Measurements from ENCODE around the gene PPP3CA. TPM values are rescaled to one million over a fixed set of nuclear protein-coding genes. Genes with fewer than 3 reads are reported as not detected.

PPP3CA gene
- total and polyA plus RNA-seq, 2 of the 13 experiments (the other 11 are each of a cell fraction or from before 2014, with no cell fraction given) = 4.8 to 13.2 TPM

DNA sequence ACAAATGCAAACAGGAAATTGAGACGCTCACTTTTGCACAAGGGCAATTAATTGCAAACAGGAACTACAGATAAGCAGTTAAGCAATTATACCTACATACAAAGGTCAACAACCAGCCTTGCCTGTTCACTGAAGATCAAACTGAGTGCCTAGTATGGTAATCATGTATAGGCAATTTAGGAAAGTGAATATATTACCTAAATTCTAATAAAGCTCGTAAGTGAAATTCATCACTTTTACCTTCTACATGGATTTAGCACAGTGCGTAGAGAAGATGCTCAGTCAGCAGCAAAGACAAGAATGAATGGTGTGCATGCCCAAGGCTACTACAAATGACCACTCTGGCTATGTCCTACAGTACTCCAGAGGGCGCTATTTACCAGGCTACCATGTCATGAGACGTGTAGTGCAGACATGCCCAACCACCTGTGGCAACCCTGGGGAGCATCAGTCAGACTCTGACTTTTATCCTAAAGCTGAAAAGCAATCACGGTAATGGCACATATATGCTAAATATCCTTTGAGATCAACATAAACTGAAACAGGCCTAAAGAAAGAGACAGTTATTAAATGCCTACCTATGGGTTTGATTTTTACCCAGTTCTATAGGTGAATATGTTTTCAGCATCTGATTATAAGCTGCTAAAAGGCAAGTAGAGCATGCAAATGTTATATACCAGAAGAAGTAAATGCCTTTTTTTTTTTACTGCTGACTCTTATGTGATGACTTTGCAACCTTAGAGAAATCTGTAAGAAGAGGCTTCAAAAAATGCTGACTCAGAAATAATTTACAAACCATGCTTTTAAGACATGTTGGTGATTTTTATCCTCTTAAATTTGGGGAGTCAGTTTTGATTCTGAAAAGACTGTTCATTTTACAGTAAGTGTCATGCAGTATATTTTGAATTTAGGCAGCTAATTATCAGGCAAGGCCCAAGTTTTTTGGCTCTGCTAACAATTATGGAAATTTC is 178.0 kb downstream of the PPP3CA start (continued):
- TF ChIP-seq, protein P1, sequence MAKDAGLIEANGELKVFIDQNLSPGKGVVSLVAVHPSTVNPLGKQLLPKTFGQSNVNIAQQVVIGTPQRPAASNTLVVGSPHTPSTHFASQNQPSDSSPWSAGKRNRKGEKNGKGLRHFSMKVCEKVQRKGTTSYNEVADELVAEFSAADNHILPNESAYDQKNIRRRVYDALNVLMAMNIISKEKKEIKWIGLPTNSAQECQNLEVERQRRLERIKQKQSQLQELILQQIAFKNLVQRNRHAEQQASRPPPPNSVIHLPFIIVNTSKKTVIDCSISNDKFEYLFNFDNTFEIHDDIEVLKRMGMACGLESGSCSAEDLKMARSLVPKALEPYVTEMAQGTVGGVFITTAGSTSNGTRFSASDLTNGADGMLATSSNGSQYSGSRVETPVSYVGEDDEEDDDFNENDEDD (CRISPR knock-in tag; IDR thresholded peaks at IDR 0.05; ENCODE audit: borderline replicate concordance) = no peak
- TF ChIP-seq, protein P2, sequence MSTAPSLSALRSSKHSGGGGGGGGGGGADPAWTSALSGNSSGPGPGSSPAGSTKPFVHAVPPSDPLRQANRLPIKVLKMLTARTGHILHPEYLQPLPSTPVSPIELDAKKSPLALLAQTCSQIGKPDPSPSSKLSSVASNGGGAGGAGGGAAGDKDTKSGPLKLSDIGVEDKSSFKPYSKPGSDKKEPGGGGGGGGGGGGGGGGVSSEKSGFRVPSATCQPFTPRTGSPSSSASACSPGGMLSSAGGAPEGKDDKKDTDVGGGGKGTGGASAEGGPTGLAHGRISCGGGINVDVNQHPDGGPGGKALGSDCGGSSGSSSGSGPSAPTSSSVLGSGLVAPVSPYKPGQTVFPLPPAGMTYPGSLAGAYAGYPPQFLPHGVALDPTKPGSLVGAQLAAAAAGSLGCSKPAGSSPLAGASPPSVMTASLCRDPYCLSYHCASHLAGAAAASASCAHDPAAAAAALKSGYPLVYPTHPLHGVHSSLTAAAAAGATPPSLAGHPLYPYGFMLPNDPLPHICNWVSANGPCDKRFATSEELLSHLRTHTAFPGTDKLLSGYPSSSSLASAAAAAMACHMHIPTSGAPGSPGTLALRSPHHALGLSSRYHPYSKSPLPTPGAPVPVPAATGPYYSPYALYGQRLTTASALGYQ (CRISPR knock-in tag; IDR thresholded peaks at IDR 0.05) = no peak
- TF ChIP-seq, protein P3, sequence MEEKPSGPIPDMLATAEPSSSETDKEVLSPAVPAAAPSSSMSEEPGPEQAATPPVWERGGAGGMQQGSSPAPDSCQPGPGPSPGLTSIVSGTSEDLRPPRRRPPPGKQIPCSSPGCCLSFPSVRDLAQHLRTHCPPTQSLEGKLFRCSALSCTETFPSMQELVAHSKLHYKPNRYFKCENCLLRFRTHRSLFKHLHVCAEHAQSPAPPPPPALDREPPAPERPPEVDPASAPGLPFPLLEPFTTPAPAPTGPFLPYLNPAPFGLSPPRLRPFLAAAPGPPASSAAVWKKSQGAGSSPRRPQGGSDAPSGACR (CRISPR knock-in tag; IDR thresholded peaks at IDR 0.05) = no peak
- TF ChIP-seq, protein P4, sequence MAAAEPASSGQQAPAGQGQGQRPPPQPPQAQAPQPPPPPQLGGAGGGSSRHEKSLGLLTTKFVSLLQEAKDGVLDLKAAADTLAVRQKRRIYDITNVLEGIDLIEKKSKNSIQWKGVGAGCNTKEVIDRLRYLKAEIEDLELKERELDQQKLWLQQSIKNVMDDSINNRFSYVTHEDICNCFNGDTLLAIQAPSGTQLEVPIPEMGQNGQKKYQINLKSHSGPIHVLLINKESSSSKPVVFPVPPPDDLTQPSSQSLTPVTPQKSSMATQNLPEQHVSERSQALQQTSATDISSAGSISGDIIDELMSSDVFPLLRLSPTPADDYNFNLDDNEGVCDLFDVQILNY (CRISPR knock-in tag; conservative IDR thresholded peaks at IDR 0.05) = no peak
- TF ChIP-seq NR2F1 (CRISPR knock-in tag; IDR thresholded peaks at IDR 0.05) (no peak; a peak in 1 of 4 replicates), ZFP37 (CRISPR knock-in tag; IDR thresholded peaks at IDR 0.05; ENCODE audit: borderline replicate concordance) (no peak), BORCS8-MEF2B (CRISPR knock-in tag; IDR thresholded peaks at IDR 0.05) (no peak), ZNF883 (CRISPR knock-in tag; IDR thresholded peaks at IDR 0.05; ENCODE audit: not compliant biosample characterization) (no peak), MED1 (CRISPR knock-in tag; IDR thresholded peaks at IDR 0.05) (peak; percentile 35), HOXA7 (CRISPR knock-in tag; IDR thresholded peaks at IDR 0.05) (no peak), DMAP1 (CRISPR knock-in tag; IDR thresholded peaks at IDR 0.05) (no peak), KLF12 (CRISPR knock-in tag; IDR thresholded peaks at IDR 0.05; ENCODE audit: borderline replicate concordance) (no peak), HDAC2 (CRISPR knock-in tag; IDR thresholded peaks at IDR 0.05) (peak; percentile 45; the same call in 1 of the 2 replicates), ISX (CRISPR knock-in tag; conservative IDR thresholded peaks at IDR 0.05) (no peak)
- TF ChIP-seq, protein P5, sequence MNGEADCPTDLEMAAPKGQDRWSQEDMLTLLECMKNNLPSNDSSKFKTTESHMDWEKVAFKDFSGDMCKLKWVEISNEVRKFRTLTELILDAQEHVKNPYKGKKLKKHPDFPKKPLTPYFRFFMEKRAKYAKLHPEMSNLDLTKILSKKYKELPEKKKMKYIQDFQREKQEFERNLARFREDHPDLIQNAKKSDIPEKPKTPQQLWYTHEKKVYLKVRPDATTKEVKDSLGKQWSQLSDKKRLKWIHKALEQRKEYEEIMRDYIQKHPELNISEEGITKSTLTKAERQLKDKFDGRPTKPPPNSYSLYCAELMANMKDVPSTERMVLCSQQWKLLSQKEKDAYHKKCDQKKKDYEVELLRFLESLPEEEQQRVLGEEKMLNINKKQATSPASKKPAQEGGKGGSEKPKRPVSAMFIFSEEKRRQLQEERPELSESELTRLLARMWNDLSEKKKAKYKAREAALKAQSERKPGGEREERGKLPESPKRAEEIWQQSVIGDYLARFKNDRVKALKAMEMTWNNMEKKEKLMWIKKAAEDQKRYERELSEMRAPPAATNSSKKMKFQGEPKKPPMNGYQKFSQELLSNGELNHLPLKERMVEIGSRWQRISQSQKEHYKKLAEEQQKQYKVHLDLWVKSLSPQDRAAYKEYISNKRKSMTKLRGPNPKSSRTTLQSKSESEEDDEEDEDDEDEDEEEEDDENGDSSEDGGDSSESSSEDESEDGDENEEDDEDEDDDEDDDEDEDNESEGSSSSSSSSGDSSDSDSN (CRISPR knock-in tag; IDR thresholded peaks at IDR 0.05) = no peak
- TF ChIP-seq, protein P6, sequence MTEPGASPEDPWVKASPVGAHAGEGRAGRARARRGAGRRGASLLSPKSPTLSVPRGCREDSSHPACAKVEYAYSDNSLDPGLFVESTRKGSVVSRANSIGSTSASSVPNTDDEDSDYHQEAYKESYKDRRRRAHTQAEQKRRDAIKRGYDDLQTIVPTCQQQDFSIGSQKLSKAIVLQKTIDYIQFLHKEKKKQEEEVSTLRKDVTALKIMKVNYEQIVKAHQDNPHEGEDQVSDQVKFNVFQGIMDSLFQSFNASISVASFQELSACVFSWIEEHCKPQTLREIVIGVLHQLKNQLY (CRISPR knock-in tag; IDR thresholded peaks at IDR 0.05) = no peak
- TF ChIP-seq, protein P7, sequence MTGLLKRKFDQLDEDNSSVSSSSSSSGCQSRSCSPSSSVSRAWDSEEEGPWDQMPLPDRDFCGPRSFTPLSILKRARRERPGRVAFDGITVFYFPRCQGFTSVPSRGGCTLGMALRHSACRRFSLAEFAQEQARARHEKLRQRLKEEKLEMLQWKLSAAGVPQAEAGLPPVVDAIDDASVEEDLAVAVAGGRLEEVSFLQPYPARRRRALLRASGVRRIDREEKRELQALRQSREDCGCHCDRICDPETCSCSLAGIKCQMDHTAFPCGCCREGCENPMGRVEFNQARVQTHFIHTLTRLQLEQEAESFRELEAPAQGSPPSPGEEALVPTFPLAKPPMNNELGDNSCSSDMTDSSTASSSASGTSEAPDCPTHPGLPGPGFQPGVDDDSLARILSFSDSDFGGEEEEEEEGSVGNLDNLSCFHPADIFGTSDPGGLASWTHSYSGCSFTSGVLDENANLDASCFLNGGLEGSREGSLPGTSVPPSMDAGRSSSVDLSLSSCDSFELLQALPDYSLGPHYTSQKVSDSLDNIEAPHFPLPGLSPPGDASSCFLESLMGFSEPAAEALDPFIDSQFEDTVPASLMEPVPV (CRISPR knock-in tag; IDR thresholded peaks at IDR 0.05) = no peak
